RPMI7951 (cell line): ENCODE results near the gene OTULIN. TPM values are rescaled to one million over a fixed set of nuclear protein-coding genes. Genes with fewer than 3 reads are reported as not detected.
A peak's percentile ranks its signal among the peaks of the same experiment; 100 is the strongest.

Experiments
- DNase-seq: peaks from one replicate; pipeline ENCODE4 v3.0.0-alpha.2; 2012; ENCODE audit warnings: low read depth
- total RNA-seq: library from RNA; depleted of rRNA; stranded (reverse); fragments of >200 nt; shearing (Covaris generic); gene quantifications from 2 replicates; pipeline ENCODE4 v1.2.3, GENCODE V29; 2014; rRNA removed

The OTULIN gene
- 16.6 and 21.1 TPM in 2 replicates for total RNA-seq

GRCh38 chr5:14664270-14665100, at the start of gene OTULIN:
OTULIN (plus strand) TSS chr5:14664718; CDS start chr5:14664826, 108 bp downstream.
- peak; percentile 89 for DNase-seq

DNA sequence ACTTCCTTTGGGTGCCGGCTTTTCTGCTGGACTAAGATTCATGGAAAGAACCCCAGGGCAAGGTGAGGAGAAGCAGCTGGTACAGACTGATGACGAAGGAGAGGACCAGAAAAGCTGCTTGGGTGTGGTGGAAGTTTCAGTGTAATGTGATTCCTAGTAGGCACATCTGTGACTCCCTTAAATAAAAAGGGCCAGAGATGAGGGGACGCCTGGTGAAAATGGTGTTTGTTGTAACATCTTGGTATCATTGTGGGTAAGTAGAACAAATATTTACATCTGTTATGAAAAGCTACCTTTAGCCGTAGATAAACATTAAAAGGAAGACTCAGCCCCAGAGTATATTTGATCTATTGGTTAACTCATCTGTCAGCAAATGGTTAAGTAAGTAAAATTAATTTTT, 49.2 kb upstream of the OTULIN start:
- no peak for DNase-seq

DNA sequence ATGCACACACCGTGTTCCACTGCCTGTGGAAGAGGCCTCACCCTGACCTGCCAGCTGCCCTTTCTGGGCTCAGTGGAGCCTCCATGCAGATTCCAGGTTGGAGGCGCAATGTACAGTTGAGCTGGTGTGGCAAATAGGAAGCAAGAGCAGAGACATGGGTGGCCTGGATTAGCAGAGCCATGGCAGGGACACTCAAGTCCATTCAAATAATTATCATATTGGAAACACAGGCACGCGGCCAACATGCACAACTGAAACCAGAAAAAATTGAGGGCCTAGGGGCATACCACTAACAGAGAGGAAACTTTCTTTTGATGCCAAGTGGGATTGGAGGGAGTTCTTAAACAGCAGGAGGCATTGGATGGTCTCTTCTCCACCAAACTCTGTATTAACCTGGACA, 47.1 kb upstream of the OTULIN start:
- DNase-seq = peak; percentile 77

DNA sequence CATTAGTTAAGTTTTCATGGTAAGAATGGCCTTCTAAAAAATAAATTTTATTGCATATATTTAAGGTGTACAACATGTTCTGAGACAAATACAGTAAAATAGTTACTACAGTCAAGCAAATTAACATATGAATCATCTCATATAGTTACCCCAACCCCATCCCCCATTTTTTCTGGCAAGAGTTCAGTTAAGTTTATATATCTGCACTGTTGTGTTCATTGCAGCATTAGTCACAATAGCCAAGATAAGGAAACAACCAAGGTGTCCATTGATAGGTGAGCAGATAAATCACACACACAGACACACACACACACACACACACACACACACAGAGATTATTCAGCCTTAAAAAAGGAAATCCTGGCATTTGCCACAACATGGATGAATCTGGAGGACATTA, 37.2 kb upstream of the OTULIN start:
- DNase-seq = no peak

DNA sequence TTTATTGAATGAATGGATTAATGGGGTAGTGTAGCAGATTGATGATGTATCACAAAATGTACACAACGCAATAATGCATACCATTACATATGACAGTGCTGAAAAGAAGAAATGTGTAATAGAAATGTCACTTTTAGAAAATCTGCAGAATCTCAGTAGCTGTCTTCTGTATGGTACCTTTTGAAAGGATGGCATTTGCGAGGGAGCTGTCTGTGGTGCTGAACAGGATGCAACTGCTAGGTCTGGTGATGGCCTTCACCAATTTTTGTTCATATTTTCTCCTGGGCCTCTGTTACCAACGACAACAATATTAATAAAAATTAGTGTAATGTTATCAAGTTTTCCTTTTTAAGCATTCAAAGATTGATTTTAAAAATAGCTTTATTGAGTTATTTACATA, 36.2 kb upstream of the OTULIN start:
- DNase-seq = peak; percentile 52

GRCh38 chr5:14630671-14631070, 33.8 kb upstream of the OTULIN start:
- DNase-seq = no peak

DNA sequence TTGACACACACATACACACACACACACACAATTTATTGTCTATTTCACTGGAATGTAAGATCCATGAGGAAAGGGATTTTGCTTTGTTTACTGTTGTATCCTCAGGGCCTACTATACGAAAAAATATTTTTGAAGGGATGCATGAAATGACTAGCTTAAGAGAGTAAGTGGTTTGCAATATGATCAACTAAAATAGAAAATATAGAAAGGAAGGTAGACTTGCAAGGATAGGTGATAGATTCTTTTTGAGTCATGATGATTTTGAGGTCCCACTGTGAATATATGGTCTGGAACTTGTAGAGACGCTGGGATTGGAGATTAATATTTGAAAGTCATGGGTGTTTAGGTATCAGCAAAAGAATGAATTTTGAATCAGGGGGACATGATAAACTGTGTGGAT, 28.9 kb upstream of the OTULIN start:
- DNase-seq = no peak

- DNase-seq = no peak
Observed at GRCh38 chr5:14640765-14641164, 23.8 kb upstream of the OTULIN start.

- DNase-seq = no peak
Observed at GRCh38 chr5:14644623-14645237, 19.8 kb upstream of the OTULIN start.

- DNase-seq = no peak
Observed at GRCh38 chr5:14650052-14650451, 14.5 kb upstream of the OTULIN start.

- DNase-seq = peak; percentile 5
Observed at GRCh38 chr5:14655146-14655741, 9.3 kb upstream of the OTULIN start.

DNA sequence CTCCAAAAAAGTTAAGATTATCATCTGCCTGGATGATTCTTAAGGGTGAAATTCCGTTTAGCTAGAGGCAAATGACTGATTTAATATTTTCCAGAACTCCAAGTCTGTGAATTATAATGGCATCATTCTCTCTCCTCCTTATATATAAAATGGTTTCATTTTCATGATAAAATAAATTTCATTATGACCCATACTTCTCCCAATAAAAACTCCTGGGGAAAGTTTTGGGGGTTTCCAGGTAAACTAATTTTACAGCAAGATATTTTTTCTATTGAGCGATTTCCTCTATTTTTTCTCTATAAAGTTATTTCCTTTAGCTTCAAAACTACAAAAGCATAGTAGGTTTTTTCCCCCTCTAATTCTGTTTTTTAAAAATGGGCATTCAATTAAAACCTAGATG, 7.6 kb upstream of the OTULIN start:
- DNase-seq = no peak

DNA sequence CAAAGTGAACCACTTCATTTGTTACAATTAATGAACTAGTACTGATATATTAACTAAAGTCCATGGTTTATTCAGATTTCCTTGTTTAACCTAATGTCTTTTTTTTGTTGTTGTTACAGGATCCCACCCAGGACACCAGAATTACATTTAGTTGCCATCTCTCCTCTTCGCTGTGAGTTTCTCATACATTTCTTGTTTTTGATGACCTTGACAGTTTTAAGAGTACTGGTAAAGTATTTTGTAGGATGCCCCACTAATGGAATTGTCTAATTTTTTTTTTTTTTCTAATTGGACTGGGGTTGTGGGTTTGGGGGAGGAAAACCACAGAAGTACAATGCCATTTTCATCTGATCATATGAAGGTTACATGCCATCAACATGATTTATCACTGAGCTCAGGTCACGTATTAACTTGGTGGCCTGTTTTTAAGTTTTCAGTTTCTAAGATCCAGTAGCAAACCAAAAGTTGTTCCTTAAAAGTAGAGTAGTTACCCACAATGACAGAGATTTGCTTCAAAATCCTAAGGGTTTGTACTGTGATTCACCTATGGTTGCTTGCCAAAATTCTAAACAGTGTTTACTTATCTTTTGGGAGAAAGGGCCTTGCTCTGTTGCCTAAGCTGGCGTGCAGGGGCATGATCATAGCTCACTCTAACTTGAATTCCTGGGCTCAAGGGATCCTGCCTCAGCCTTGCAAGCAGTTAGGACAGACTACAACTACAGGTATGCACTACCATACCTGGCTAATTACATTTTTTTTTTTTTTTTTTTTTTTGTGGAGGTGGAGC, 4.5 kb upstream of the OTULIN start:
- peak; percentile 25 for DNase-seq

DNA sequence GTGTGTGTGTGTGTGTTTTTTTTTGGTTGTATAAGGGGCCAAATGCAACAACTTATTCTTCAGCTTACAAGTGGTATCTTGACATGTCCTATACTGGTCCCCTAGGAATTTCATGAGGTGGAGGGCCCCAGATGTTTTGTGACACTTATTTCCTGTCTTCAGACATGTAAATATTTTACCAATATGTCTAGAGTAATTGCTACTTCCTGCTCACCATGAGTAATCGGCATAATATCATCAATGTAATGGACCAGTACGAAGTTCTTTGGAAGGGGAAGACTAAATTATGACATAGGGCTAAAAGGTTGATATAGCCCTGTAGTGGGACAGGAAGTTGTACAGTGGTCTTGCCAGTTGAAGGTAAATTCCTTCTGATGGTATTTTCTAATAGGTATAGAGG, 3.7 kb upstream of the OTULIN start:
- no peak for DNase-seq

DNA sequence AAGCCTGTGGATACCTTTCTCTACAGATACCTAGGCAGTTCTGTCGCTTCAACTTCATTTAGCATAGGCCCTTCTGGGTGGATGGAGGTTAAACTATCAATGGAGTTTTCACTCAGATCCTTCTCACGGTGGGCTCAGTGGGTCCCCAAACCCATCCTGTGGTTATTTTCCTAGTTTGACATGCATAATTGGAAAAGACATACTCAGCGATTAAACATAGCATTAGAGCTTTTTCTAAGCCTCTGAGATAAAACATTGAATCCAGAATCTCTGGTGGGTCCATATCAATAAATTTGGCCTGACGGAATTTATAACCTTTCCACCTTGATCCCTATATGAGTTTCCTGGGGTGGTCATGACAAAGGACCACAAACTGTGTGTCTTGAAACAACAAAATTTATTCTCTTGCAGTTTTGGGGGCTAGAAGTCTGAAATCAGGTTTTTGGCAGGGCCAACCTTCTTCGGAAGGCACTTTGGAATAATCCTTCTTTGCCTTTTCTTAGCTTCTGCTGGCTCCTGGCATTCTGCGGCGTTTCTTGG, 1.7 kb upstream of the OTULIN start:
- no peak for DNase-seq

- DNase-seq = peak; percentile 23
Observed at GRCh38 chr5:14663734-14664269, 716 bp upstream of the OTULIN start.

- DNase-seq = peak; percentile 28
Observed at GRCh38 chr5:14665101-14665822, 744 bp downstream of the OTULIN start.

GRCh38 chr5:14665949-14666348, 1.4 kb downstream of the OTULIN start:
- peak; percentile 14 for DNase-seq

DNA sequence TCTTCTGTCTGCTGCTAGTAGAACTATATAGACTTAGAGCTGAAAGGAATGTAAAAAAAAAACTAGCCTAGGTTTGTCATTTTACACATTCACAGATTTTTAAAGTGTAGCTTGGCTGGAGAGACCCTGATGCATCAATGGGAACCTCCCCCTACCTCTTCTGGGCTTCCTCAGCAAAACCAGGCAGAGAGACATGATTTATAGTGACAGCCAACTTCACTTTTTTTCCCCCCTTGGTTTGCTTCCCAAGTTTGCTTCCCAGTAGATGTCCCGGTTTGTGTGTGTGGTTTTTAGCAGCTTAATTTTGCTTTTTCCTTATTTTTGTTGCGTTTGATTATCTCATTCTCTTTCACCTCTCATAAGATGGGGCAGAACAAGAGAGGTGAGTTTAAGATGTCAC, 1.8 kb downstream of the OTULIN start:
- DNase-seq = no peak

DNA sequence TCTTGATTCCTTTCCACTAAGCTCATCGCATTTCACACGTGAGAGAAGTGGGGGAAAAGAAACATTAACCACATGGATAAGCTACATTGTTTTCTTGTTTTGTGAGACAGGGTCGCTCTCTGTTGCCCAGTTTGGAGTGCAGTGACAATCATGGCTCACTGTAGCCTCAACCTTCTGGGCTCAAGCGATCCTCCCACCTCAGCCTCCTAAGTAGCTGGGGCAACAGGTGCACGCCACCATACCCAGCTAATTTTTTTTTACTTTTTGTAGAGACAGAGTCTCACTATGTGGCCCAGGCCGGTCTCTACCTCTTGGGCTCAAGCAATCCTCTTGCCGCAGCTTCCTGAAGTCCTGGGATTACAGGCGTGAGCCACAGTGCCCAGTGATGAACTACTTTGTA, 2.8 kb downstream of the OTULIN start:
- DNase-seq = no peak

DNA sequence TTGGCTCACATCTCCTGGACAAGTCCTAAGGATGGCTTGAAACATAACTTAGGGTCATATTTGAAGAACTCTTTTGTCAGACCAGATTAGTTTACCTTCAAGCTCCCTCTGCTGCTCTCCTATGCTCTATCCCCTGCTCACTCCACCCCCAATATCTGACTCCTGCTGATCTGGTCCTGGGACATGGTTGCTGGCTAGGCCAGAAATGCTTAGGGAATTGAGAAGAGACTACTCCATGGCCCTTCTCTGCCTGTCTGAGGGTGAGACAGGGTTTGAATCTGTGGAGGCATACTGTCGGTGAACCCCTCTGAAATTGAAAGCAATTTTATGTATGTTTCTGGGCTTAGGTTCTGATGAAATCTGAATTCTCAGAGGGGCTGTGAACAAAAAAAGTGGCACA, 3.3 kb downstream of the OTULIN start:
- DNase-seq = no peak
